Lung (tissue), 12 donors: ENCODE results near the gene MBD1. TPM values are rescaled to one million over a fixed set of nuclear protein-coding genes. Genes with fewer than 3 reads are reported as not detected.

Experiments
- ATAC-seq: fragments of 200-7000 bp; cut with Tn5 transposase; one replicate; pipeline ENCODE4 v1.9.1; 2020; ENCODE audit warnings: moderate number of reproducible peaks; ENCODE audit not compliant: insufficient read depth, low FRiP score
- DNase-seq, 3 donors: peaks; one replicate each; pipeline ENCODE4 v3.0.0-alpha.2; 2013 to 2017
- H3K27ac ChIP-seq, 2 donors: one replicate each; pipeline ENCODE4 v1.5.1; 2013; ENCODE audit warnings: mild to moderate bottlenecking in 2 of 2, moderate library complexity in 2 of 2, control low read depth in 1 of 2, inconsistent platforms in 1 of 2, low read depth in 1 of 2, low read length in 1 of 2
- H3K27me3 ChIP-seq, 3 donors: one replicate each; pipeline ENCODE4 v1.5.1; 2013; ENCODE audit warnings: low read length in 2 of 3; ENCODE audit not compliant: control insufficient read depth in 3 of 3, insufficient read depth in 3 of 3
- H3K36me3 ChIP-seq, 4 donors: one replicate each; pipeline ENCODE4 v1.5.1; 2013; ENCODE audit warnings: low read length in 4 of 4, mild to moderate bottlenecking in 1 of 4, moderate library complexity in 1 of 4; ENCODE audit not compliant: control insufficient read depth in 4 of 4, insufficient read depth in 4 of 4
- H3K4me1 ChIP-seq, 5 donors: one replicate each; pipeline ENCODE4 v1.5.1; 2013; ENCODE audit warnings: low read length in 5 of 5, mild to moderate bottlenecking in 2 of 5, moderate library complexity in 1 of 5; ENCODE audit not compliant: control insufficient read depth in 5 of 5, insufficient read depth in 5 of 5
- H3K4me3 ChIP-seq: one replicate; pipeline ENCODE4 v1.5.1; 2013; ENCODE audit warnings: mild to moderate bottlenecking, control low read depth, moderate library complexity
- H3K9ac ChIP-seq, 2 donors: one replicate each; pipeline ENCODE4 v1.5.1; 2013; ENCODE audit warnings: low read length in 2 of 2, control low read depth in 1 of 2; ENCODE audit not compliant: insufficient read depth in 1 of 2
- H3K9me3 ChIP-seq, 4 donors: one replicate each; pipeline ENCODE4 v1.5.1; 2013; ENCODE audit warnings: low read length in 3 of 4, mild to moderate bottlenecking in 1 of 4, moderate library complexity in 1 of 4; ENCODE audit not compliant: control insufficient read depth in 4 of 4, insufficient read depth in 3 of 4
- WGBS, 2 donors: extraction: QIAGEN DNeasy Blood & Tissue Kit; methylation state at CpG; one replicate each; pipeline ENCODE4 v1.1.7; 2013; 5-methylcytosine and 5-hydroxymethylcytosine counted together
- polyA plus RNA-seq, 2 donors: library from polyadenylated mRNA; stranded (reverse); fragments of 200-250 nt; gene quantifications; one replicate each; pipeline ENCODE4 v1.2.1, GENCODE V29; 2013
- total RNA-seq, 2 donors: library from RNA; depleted of rRNA in 1 of 2; stranded (reverse); fragments of >200 nt in 1 of 2; gene quantifications; one replicate each; pipeline ENCODE4 v1.2.1, GENCODE V29; 2014 to 2021
- TF ChIP-seq, protein P1 (sequence below): IDR thresholded peaks from 2 replicates; pipeline ENCODE4 v1.5.1; 2012; ENCODE audit warnings: mild to moderate bottlenecking; ENCODE audit errors: control extremely low read depth, extremely low read depth
- donor health status: control.
- donor health status: control.
- donor health status: Bipolar disorder and iron deficiency.
- donor health status: healthy.
- donor health status: DM: yes; HTN: yes; CAD: no.

MBD1 gene
- total and polyA plus RNA-seq, 4 donors = 24.0 to 81.5 (median 59.1) TPM

DNA sequence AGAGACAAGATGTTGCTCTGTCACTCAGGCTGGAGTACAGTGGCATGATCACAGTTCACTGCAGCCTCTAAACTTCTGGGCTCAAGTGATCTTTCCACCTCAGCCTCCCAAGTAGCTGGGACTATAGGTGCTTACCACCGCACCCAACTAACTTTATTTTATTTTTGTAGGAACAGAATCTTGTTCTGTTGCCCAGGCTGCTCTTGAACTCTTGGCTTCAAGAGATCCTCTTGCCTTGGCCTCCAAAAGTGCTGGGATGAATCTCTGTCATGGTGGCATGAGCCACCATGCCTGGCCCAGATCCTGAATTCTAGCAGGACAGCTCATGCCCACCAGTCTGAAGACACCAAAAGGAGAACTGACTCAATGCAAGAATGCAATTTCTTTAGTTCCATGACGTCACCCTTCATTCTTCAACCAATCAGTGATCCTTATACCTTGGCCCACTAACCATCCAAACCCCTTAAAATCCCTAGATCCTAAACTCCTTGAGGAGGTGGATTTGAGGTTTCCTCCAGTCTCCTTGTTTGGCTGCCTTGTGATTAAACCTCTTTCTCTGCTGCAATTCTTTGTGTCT lies 31.8 kb upstream of the MBD1 start:
- Histone ChIP-seq H3K27me3 (peaks cover 0 to 4% (median 0%) of the 10 kb centered on the region in 3 donors), H3K27ac (no peak overlapping the region), H3K36me3 (no peaks in the 10 kb centered on the region), H3K4me1 (peaks cover 0 to 1% (median 0%) of the 10 kb centered on the region in 5 donors), H3K9ac (no peak overlapping the region), H3K9me3 (no peaks in the 10 kb centered on the region), H3K4me3 (no peak overlapping the region)
- 85 to 87% methylated on average over 2 of the region's 2 CpGs for WGBS, 2 donors
- no peak for ATAC-seq
- TF ChIP-seq, protein P1, sequence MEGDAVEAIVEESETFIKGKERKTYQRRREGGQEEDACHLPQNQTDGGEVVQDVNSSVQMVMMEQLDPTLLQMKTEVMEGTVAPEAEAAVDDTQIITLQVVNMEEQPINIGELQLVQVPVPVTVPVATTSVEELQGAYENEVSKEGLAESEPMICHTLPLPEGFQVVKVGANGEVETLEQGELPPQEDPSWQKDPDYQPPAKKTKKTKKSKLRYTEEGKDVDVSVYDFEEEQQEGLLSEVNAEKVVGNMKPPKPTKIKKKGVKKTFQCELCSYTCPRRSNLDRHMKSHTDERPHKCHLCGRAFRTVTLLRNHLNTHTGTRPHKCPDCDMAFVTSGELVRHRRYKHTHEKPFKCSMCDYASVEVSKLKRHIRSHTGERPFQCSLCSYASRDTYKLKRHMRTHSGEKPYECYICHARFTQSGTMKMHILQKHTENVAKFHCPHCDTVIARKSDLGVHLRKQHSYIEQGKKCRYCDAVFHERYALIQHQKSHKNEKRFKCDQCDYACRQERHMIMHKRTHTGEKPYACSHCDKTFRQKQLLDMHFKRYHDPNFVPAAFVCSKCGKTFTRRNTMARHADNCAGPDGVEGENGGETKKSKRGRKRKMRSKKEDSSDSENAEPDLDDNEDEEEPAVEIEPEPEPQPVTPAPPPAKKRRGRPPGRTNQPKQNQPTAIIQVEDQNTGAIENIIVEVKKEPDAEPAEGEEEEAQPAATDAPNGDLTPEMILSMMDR = no peak
- no peak for DNase-seq

DNA sequence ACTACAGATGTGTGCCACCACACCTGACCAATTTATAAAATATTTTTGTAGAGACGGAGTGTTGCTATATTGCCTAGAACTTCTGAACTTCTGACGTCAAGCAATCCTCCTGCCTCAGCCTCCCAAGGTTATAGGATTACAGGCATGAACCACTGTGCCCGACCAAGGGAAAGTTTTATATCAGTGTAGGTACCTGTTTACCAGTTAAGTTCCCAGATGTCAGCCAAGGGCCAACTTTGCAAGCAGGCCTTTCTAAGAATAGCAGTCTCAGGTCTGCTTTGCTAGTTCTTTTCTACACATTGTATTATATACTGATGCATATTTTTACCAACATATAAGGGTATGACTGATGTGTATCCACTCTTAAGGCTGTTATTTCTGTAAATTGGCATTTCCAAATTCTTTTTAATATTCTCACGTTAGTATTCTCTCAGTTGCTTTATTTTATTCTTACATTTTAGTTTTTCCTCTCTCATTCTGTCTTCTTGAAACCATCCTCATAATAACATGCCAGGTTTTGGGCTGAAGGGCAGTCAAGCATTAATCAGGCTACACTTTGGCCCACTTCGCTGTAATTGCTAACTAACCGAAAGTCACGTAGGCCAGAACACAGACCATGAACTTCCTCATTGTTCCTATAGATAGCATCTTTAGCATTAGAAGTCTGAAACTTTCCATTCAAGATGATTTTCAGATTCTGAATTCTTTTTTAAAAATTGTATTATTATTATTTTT lies 31.1 kb upstream of the MBD1 start:
- no peak for DNase-seq
- 82 to 86% methylated on average over 7 of the region's 7 CpGs for WGBS, 2 donors
- Histone ChIP-seq H3K9ac (no peak overlapping the region), H3K36me3 (no peaks in the 10 kb centered on the region), H3K4me3 (no peak overlapping the region), H3K9me3 (no peaks in the 10 kb centered on the region), H3K4me1 (peaks cover 0 to 3% (median 0%) of the 10 kb centered on the region in 5 donors), H3K27me3 (peaks cover 0 to 4% (median 0%) of the 10 kb centered on the region in 3 donors), H3K27ac (no peak overlapping the region)
- ATAC-seq = no peak
- TF ChIP-seq, protein P1 = no peak

DNA sequence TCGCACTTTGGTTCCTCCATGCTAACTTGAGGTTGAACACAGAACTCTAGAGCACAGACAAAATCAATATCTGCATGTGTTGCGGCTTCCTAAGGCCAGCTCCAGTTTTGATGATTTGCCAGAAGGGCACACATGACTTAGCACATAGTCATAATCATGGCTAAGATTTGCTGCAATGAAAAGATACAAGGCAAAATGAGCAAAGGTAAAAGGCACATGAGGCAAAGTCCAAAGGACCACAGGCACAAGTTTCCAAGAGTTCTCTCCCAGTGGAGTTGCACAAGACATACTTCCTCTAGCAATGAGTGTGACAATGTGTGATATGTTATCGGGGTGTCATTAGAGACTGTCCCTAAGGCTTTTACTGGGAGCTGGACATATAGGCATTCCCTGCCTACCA lies 30.3 kb upstream of the MBD1 start:
- Histone ChIP-seq H3K27ac (no peak overlapping the region), H3K4me3 (no peak overlapping the region)
- ATAC-seq = no peak

More for the DNA sequence above, 30.3 kb upstream of the MBD1 start:
- H3K27me3 ChIP-seq = peaks cover 0 to 4% (median 0%) of the 10 kb centered on the region in 3 donors
- no peaks in the 10 kb centered on the region for H3K36me3 ChIP-seq
- no peak for DNase-seq
- no peaks in the 10 kb centered on the region for H3K9me3 ChIP-seq
- 71 to 89% methylated on average over 3 of the region's 3 CpGs for WGBS, 2 donors
- no peak overlapping the region for H3K9ac ChIP-seq
- peaks cover 0 to 3% (median 3%) of the 10 kb centered on the region in 5 donors for H3K4me1 ChIP-seq
- TF ChIP-seq, protein P1 = no peak
